H9 (cell line): ENCODE measurements around the gene TMEM132D. TPM values are rescaled to one million over a fixed set of nuclear protein-coding genes. Genes with fewer than 3 reads are reported as not detected.

Experiments used
- DNase-seq: peaks from one replicate; pipeline ENCODE4 v3.0.0-alpha.2; 2017
- H2AFZ ChIP-seq: one replicate; pipeline ENCODE4 v1.6.1; 2013; ENCODE audit warnings: mild to moderate bottlenecking, low read length, control low read depth, moderate library complexity
- H2AK5ac ChIP-seq: 2 replicates; pipeline ENCODE4 v1.6.1; 2013; ENCODE audit warnings: low read length, control low read depth, mixed read lengths; ENCODE audit not compliant: insufficient read length
- H2BK120ac ChIP-seq: one replicate; pipeline ENCODE4 v1.6.1; 2013; ENCODE audit warnings: low read depth, mild to moderate bottlenecking, low read length, control low read depth, inconsistent platforms; ENCODE audit not compliant: poor library complexity, severe bottlenecking
- H2BK12ac ChIP-seq: 2 replicates; pipeline ENCODE4 v1.6.1; 2013; ENCODE audit warnings: low read length, control low read depth, mixed read lengths, low read depth; ENCODE audit not compliant: insufficient read length
- H2BK15ac ChIP-seq: 2 replicates; pipeline ENCODE4 v1.6.1; 2013; ENCODE audit warnings: low read depth, low read length, control low read depth
- H2BK20ac ChIP-seq: one replicate; pipeline ENCODE4 v1.6.1; 2013; ENCODE audit warnings: low read depth, mild to moderate bottlenecking, low read length, control low read depth, inconsistent platforms; ENCODE audit not compliant: poor library complexity, severe bottlenecking
- H2BK5ac ChIP-seq: 2 replicates; pipeline ENCODE4 v1.6.1; 2013; ENCODE audit warnings: low read length, control low read depth, mixed read lengths; ENCODE audit not compliant: insufficient read length
- H3K14ac ChIP-seq: 2 replicates; pipeline ENCODE4 v1.6.1; 2013; ENCODE audit warnings: low read length, control low read depth; ENCODE audit not compliant: insufficient read depth
- H3K18ac ChIP-seq: 2 replicates; pipeline ENCODE4 v1.6.1; 2013; ENCODE audit warnings: low read depth, mild to moderate bottlenecking, mixed read lengths, low read length, control low read depth; ENCODE audit not compliant: insufficient read length
- H3K23ac ChIP-seq: 2 replicates; pipeline ENCODE4 v1.6.1; 2013; ENCODE audit warnings: low read length, control low read depth, mixed read lengths, low read depth; ENCODE audit not compliant: insufficient read length
- H3K23me2 ChIP-seq: 2 replicates; pipeline ENCODE4 v1.6.1; 2013; ENCODE audit warnings: low read depth, mild to moderate bottlenecking, mixed read lengths, low read length, control low read depth; ENCODE audit not compliant: insufficient read length, poor library complexity, severe bottlenecking
- H3K27ac ChIP-seq: 2 replicates; pipeline ENCODE4 v1.5.1; 2013; ENCODE audit warnings: low read length, control low read depth, mixed read lengths, low read depth; ENCODE audit not compliant: insufficient read length
- H3K27me3 ChIP-seq: 2 replicates; pipeline ENCODE4 v1.6.1; 2013; ENCODE audit warnings: low read length, control low read depth, inconsistent platforms; ENCODE audit not compliant: insufficient read depth
- H3K4ac ChIP-seq: 2 replicates; pipeline ENCODE4 v1.6.1; 2013; ENCODE audit warnings: low read depth, mild to moderate bottlenecking, control low read depth, inconsistent platforms, low read length, moderate library complexity
- H3K4me1 ChIP-seq: 2 replicates; pipeline ENCODE4 v1.6.1; 2013; ENCODE audit warnings: low read length, control low read depth, inconsistent platforms; ENCODE audit not compliant: insufficient read depth
- H3K4me2 ChIP-seq: 2 replicates; pipeline ENCODE4 v1.6.1; 2013; ENCODE audit warnings: low read length, control low read depth, mixed read lengths; ENCODE audit not compliant: insufficient read length, insufficient read depth
- H3K56ac ChIP-seq: 2 replicates; pipeline ENCODE4 v1.6.1; 2013; ENCODE audit warnings: low read depth, mild to moderate bottlenecking, mixed read lengths, low read length, control low read depth; ENCODE audit not compliant: insufficient read length
- H3K79me1 ChIP-seq: 2 replicates; pipeline ENCODE4 v1.6.1; 2013; ENCODE audit warnings: low read depth, mild to moderate bottlenecking, moderate library complexity, low read length, control low read depth, inconsistent platforms; ENCODE audit not compliant: insufficient read depth, poor library complexity, severe bottlenecking
- H3K79me2 ChIP-seq: 2 replicates; pipeline ENCODE4 v1.6.1; 2013; ENCODE audit warnings: low read length, control low read depth, inconsistent platforms; ENCODE audit not compliant: insufficient read depth
- H3K9ac ChIP-seq: 2 replicates; pipeline ENCODE4 v1.6.1; 2013; ENCODE audit warnings: low read length, control low read depth, mixed read lengths; ENCODE audit not compliant: insufficient read length; ENCODE audit errors: extremely low read depth
- H3K9me3 ChIP-seq: one replicate; pipeline ENCODE4 v1.6.1; 2013; ENCODE audit warnings: low read depth, low read length, inconsistent platforms; ENCODE audit not compliant: control insufficient read depth
- H3T11ph ChIP-seq: one replicate; pipeline ENCODE4 v1.6.1; 2013; ENCODE audit warnings: mild to moderate bottlenecking, low read length, control low read depth, inconsistent platforms
- H4K20me1 ChIP-seq: one replicate; pipeline ENCODE4 v1.6.1; 2013; ENCODE audit not compliant: control insufficient read depth, insufficient read length, insufficient read depth
- H4K5ac ChIP-seq: 2 replicates; pipeline ENCODE4 v1.6.1; 2013; ENCODE audit warnings: low read depth, mild to moderate bottlenecking, mixed read lengths, low read length, control low read depth; ENCODE audit not compliant: insufficient read length
- H4K8ac ChIP-seq: replicated peaks from 2 replicates; pipeline ENCODE4 v1.6.1; 2013; ENCODE audit warnings: low read length, control low read depth, mixed read lengths, low read depth; ENCODE audit not compliant: insufficient read length
- H4K91ac ChIP-seq: 2 replicates; pipeline ENCODE4 v1.6.1; 2013; ENCODE audit warnings: low read depth, mild to moderate bottlenecking, moderate library complexity, mixed read lengths, low read length, control low read depth; ENCODE audit not compliant: insufficient read length
- H3K27ac Mint-ChIP-seq, 3 experiments: 2 replicates in 2 of 3; 3 replicates in 1 of 3; pipeline ENCODE4 v1.8.0; 2020 to 2021; ENCODE audit warnings: mixed read lengths in 3 of 3, mild to moderate bottlenecking in 1 of 3, moderate library complexity in 1 of 3
- H3K27me3 Mint-ChIP-seq: 2 replicates; pipeline ENCODE4 v1.8.0; 2021; ENCODE audit warnings: low read depth, mild to moderate bottlenecking, moderate library complexity, mixed read lengths
- H3K36me3 Mint-ChIP-seq, 3 experiments: 2 replicates in 2 of 3; 3 replicates in 1 of 3; pipeline ENCODE4 v1.8.0; 2020 to 2021; ENCODE audit warnings: low read depth in 3 of 3, mixed read lengths in 3 of 3; ENCODE audit not compliant: insufficient read depth in 1 of 3
- H3K4me1 Mint-ChIP-seq, 2 experiments: 2 replicates each; pipeline ENCODE4 v1.8.0; 2020; ENCODE audit warnings: mixed read lengths in 2 of 2
- H3K4me3 Mint-ChIP-seq, 2 experiments: 2 replicates in 1 of 2; 3 replicates in 1 of 2; pipeline ENCODE4 v1.8.0; 2020 to 2021; ENCODE audit warnings: mild to moderate bottlenecking in 2 of 2, mixed read lengths in 2 of 2, moderate library complexity in 1 of 2
- H3K9me3 Mint-ChIP-seq, 2 experiments: 2 replicates in 1 of 2; 3 replicates in 1 of 2; pipeline ENCODE4 v1.8.0; 2020; ENCODE audit warnings: mild to moderate bottlenecking in 2 of 2, mixed read lengths in 2 of 2, moderate library complexity in 1 of 2
- WGBS: extraction: QIAGEN DNeasy Blood & Tissue Kit; methylation state at CpG from one replicate; pipeline ENCODE4 v1.1.7; 2013; ENCODE audit warnings: missing lambda C conversion rate, low lambda C conversion rate, mixed read lengths; ENCODE audit not compliant: insufficient read length; ENCODE audit errors: extremely low coverage; 5-methylcytosine and 5-hydroxymethylcytosine counted together
- total RNA-seq: library from RNA; stranded (reverse); gene quantifications from 2 replicates; pipeline ENCODE4 v1.2.1, GENCODE V29; 2021
- TF ChIP-seq, protein P1 (sequence below): fragments of 200-600 bp; sonication (generic); conservative IDR thresholded peaks from 3 replicates; pipeline ENCODE4 v1.8.0; 2021; ENCODE audit warnings: antibody characterized with exemption, mild to moderate bottlenecking

TMEM132D gene
- total RNA-seq, 1 experiment from 2014 or later, result 6.1 TPM

DNA sequence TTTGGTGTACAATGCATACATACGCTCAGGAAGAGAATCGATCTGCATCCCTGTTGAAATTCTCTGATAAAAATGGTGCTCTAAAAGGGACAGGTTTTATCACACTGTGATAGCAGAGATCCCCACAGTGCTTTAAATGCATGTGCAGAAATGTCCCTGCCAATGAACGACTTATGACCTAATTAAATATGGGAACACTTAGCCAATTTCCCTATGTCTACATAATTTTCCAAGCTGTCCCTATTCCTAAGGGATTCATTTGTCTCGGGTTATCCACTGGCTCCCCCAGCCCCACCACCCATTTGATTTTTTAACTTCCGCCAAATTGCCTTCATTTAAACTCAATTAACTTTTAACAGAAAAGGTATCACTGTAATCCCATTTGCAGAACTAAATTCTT lies 284.6 kb downstream of the TMEM132D start:
- Mint-ChIP-seq H3K4me3 (no peak overlapping the region), H3K27me3 (peaks cover 3% of the 10 kb centered on the region; the same call in 1 of the 2 replicates), H3K4me1 (peaks cover 0 to 1% of the 10 kb centered on the region in 2 experiments; a peak in 1 of 4 replicates), H3K36me3 (peaks cover 15 to 21% (median 16%) of the 10 kb centered on the region in 3 experiments; a peak in 6 of 7 replicates), H3K27ac (no peak overlapping the region), H3K9me3 (peaks cover 4 to 10% of the 10 kb centered on the region in 2 experiments; a peak in 3 of 5 replicates)
- Histone ChIP-seq H3K27me3 (no peaks in the 10 kb centered on the region), H3K4me2 (no peak overlapping the region), H3K4me1 (no peaks in the 10 kb centered on the region), H2BK12ac (no peak overlapping the region), H3T11ph (no peak overlapping the region), H3K27ac (no peak overlapping the region), H2BK20ac (no peak overlapping the region), H3K9ac (no peak overlapping the region), H3K14ac (no peak overlapping the region), H4K8ac (no peak overlapping the region), H2AFZ (no peak overlapping the region), H4K91ac (no peak overlapping the region), H3K18ac (no peak overlapping the region), H3K79me2 (no peaks in the 10 kb centered on the region; the same call in 1 of the 2 replicates), H2BK120ac (no peak overlapping the region), H4K20me1 (no peaks in the 10 kb centered on the region), H3K79me1 (no peaks in the 10 kb centered on the region), H3K23me2 (no peaks in the 10 kb centered on the region), H2BK15ac (no peak overlapping the region), H3K9me3 (no peaks in the 10 kb centered on the region), H3K23ac (no peak overlapping the region), H3K56ac (no peak overlapping the region), H2AK5ac (no peak overlapping the region), H3K4ac (no peak overlapping the region), H4K5ac (no peak overlapping the region), H2BK5ac (no peak overlapping the region)
- no peak for DNase-seq
- TF ChIP-seq, protein P1, sequence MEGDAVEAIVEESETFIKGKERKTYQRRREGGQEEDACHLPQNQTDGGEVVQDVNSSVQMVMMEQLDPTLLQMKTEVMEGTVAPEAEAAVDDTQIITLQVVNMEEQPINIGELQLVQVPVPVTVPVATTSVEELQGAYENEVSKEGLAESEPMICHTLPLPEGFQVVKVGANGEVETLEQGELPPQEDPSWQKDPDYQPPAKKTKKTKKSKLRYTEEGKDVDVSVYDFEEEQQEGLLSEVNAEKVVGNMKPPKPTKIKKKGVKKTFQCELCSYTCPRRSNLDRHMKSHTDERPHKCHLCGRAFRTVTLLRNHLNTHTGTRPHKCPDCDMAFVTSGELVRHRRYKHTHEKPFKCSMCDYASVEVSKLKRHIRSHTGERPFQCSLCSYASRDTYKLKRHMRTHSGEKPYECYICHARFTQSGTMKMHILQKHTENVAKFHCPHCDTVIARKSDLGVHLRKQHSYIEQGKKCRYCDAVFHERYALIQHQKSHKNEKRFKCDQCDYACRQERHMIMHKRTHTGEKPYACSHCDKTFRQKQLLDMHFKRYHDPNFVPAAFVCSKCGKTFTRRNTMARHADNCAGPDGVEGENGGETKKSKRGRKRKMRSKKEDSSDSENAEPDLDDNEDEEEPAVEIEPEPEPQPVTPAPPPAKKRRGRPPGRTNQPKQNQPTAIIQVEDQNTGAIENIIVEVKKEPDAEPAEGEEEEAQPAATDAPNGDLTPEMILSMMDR, result no peak
- no CpG with 5 or more reads among the region's 5 CpGs for WGBS
